Hepatic stellate cell (primary cell): ENCODE results near the gene ORM2.

Experiments used
- DNase-seq: peaks from one replicate; pipeline ENCODE4 v3.0.0; 2011; ENCODE audit warnings: low spot score

Gene ORM2

GRCh38 chr9:114371973-114372917 is 42.6 kb downstream of the ORM2 start:
- no peak for DNase-seq

GRCh38 chr9:114372921-114373448 is 43.3 kb downstream of the ORM2 start:
- DNase-seq, result no peak

GRCh38 chr9:114373960-114374730 is 44.5 kb downstream of the ORM2 start:
- no peak for DNase-seq

GRCh38 chr9:114374936-114375335 is 45.3 kb downstream of the ORM2 start:
- DNase-seq, result no peak

- DNase-seq, result no peak
Observed at GRCh38 chr9:114375386-114376175, 45.9 kb downstream of the ORM2 start.

- DNase-seq, result no peak
Observed at GRCh38 chr9:114376586-114377445, 47.1 kb downstream of the ORM2 start.

- no peak for DNase-seq
Observed at GRCh38 chr9:114378016-114378415, 48.3 kb downstream of the ORM2 start.

- no peak for DNase-seq
Observed at GRCh38 chr9:114378883-114379282, 49.2 kb downstream of the ORM2 start.
